ENCODE data around the gene TAGLN. TPM values are rescaled to one million over a fixed set of nuclear protein-coding genes. Genes with fewer than 3 reads are reported as not detected.

TAGLN gene
- total RNA-seq, 2 donors from 2014 or later = 8.7 to 9.6 TPM

- H3K27me3 Mint-ChIP-seq = no peaks in the 10 kb centered on the region
- H3K27ac Mint-ChIP-seq = peak overlapping the region; percentile 79
- H3K4me1 Mint-ChIP-seq = peaks cover 10% of the 10 kb centered on the region
- DNase-seq (no peak), ATAC-seq (no peak)
- no peaks in the 10 kb centered on the region for H3K9me3 ChIP-seq (ENCODE audit: control insufficient read depth, low read length, poor library complexity, severe bottlenecking)
- no peaks in the 10 kb centered on the region for H3K36me3 Mint-ChIP-seq (ENCODE audit: low read depth)
- H3K4me3 Mint-ChIP-seq = peak overlapping the region; percentile 0
Observed at GRCh38 chr11:117195258-117195657, 3.9 kb upstream of the TAGLN start.

- DNase-seq = no peak
- Mint-ChIP-seq H3K27ac (peak overlapping the region; percentile 79), H3K4me1 (peaks cover 10% of the 10 kb centered on the region), H3K36me3 (ENCODE audit: low read depth) (no peaks in the 10 kb centered on the region), H3K4me3 (peak overlapping the region; percentile 43), H3K27me3 (no peaks in the 10 kb centered on the region)
- no peak for ATAC-seq
- H3K9me3 ChIP-seq (ENCODE audit: control insufficient read depth, low read length, poor library complexity, severe bottlenecking) = no peaks in the 10 kb centered on the region
Observed at GRCh38 chr11:117195761-117196160, 3.4 kb upstream of the TAGLN start.

GRCh38 chr11:117197006-117197405 lies 2.2 kb upstream of the TAGLN start:
- Mint-ChIP-seq H3K27ac (peak overlapping the region; percentile 11), H3K4me1 (peaks cover 10% of the 10 kb centered on the region), H3K36me3 (ENCODE audit: low read depth) (no peaks in the 10 kb centered on the region), H3K27me3 (no peaks in the 10 kb centered on the region), H3K4me3 (no peak overlapping the region)
- H3K9me3 ChIP-seq (ENCODE audit: control insufficient read depth, low read length, poor library complexity, severe bottlenecking) = no peaks in the 10 kb centered on the region
- no peak for ATAC-seq
- DNase-seq = no peak

GRCh38 chr11:117197516-117198456 lies 1.4 kb upstream of the TAGLN start:
- Mint-ChIP-seq H3K27ac (peak overlapping the region; percentile 11), H3K4me1 (peaks cover 10% of the 10 kb centered on the region), H3K36me3 (ENCODE audit: low read depth) (no peaks in the 10 kb centered on the region), H3K27me3 (no peaks in the 10 kb centered on the region), H3K4me3 (no peak overlapping the region)
- ATAC-seq (no peak), DNase-seq (no peak)
- no peaks in the 10 kb centered on the region for H3K9me3 ChIP-seq (ENCODE audit: control insufficient read depth, low read length, poor library complexity, severe bottlenecking)

- H3K4me1 Mint-ChIP-seq = peaks cover 8% of the 10 kb centered on the region
- no peaks in the 10 kb centered on the region for H3K27me3 Mint-ChIP-seq
- no peak overlapping the region for H3K4me3 Mint-ChIP-seq
- H3K9me3 ChIP-seq (ENCODE audit: control insufficient read depth, low read length, poor library complexity, severe bottlenecking) = no peaks in the 10 kb centered on the region
- peak overlapping the region; percentile 27 for H3K27ac Mint-ChIP-seq
- ATAC-seq = no peak
- no peaks in the 10 kb centered on the region for H3K36me3 Mint-ChIP-seq (ENCODE audit: low read depth)
- DNase-seq = no peak
Observed at GRCh38 chr11:117198613-117199012, 557 bp upstream of the TAGLN start.

GRCh38 chr11:117199916-117200812 lies 994 bp downstream of the TAGLN start:
- ATAC-seq (no peak), DNase-seq (no peak)
- no peaks in the 10 kb centered on the region for H3K9me3 ChIP-seq (ENCODE audit: control insufficient read depth, low read length, poor library complexity, severe bottlenecking)
- H3K36me3 Mint-ChIP-seq (ENCODE audit: low read depth) = peaks cover 5% of the 10 kb centered on the region
- H3K27ac Mint-ChIP-seq = peak overlapping the region; percentile 37
- no peaks in the 10 kb centered on the region for H3K27me3 Mint-ChIP-seq
- H3K4me1 Mint-ChIP-seq = peaks cover 12% of the 10 kb centered on the region
- H3K4me3 Mint-ChIP-seq = peak overlapping the region; percentile 28

- H3K36me3 Mint-ChIP-seq (ENCODE audit: low read depth) = peaks cover 8% of the 10 kb centered on the region
- H3K9me3 ChIP-seq (ENCODE audit: control insufficient read depth, low read length, poor library complexity, severe bottlenecking) = no peaks in the 10 kb centered on the region
- no peaks in the 10 kb centered on the region for H3K27me3 Mint-ChIP-seq
- DNase-seq (no peak), ATAC-seq (no peak)
- H3K4me3 Mint-ChIP-seq = no peak overlapping the region
- peak overlapping the region; percentile 37 for H3K27ac Mint-ChIP-seq
- peaks cover 9% of the 10 kb centered on the region for H3K4me1 Mint-ChIP-seq
Observed at GRCh38 chr11:117200813-117201657, 1.9 kb downstream of the TAGLN start.

GRCh38 chr11:117201658-117202305 lies 2.6 kb downstream of the TAGLN start:
- H3K27ac Mint-ChIP-seq = no peak overlapping the region
- ATAC-seq = no peak

GRCh38 chr11:117202386-117203068 lies 3.4 kb downstream of the TAGLN start:
- peaks cover 7% of the 10 kb centered on the region for H3K4me1 Mint-ChIP-seq
- ATAC-seq = no peak
- H3K27me3 Mint-ChIP-seq = no peaks in the 10 kb centered on the region
- peaks cover 8% of the 10 kb centered on the region for H3K36me3 Mint-ChIP-seq (ENCODE audit: low read depth)
- H3K4me3 Mint-ChIP-seq = no peak overlapping the region
- H3K9me3 ChIP-seq (ENCODE audit: control insufficient read depth, low read length, poor library complexity, severe bottlenecking) = no peaks in the 10 kb centered on the region
- H3K27ac Mint-ChIP-seq = peak overlapping the region; percentile 77
- DNase-seq = no peak

More at GRCh38 chr11:117201658-117202305, 2.6 kb downstream of the TAGLN start:
- Mint-ChIP-seq H3K36me3 (ENCODE audit: low read depth) (peaks cover 8% of the 10 kb centered on the region), H3K4me1 (peaks cover 9% of the 10 kb centered on the region), H3K27me3 (no peaks in the 10 kb centered on the region), H3K4me3 (no peak overlapping the region)
- DNase-seq = no peak
- H3K9me3 ChIP-seq (ENCODE audit: control insufficient read depth, low read length, poor library complexity, severe bottlenecking) = no peaks in the 10 kb centered on the region

GRCh38 chr11:117203069-117203407 lies 3.9 kb downstream of the TAGLN start:
- H3K9me3 ChIP-seq (ENCODE audit: control insufficient read depth, low read length, poor library complexity, severe bottlenecking) = no peaks in the 10 kb centered on the region
- Mint-ChIP-seq H3K27ac (peak overlapping the region; percentile 77), H3K27me3 (no peaks in the 10 kb centered on the region), H3K36me3 (ENCODE audit: low read depth) (peaks cover 8% of the 10 kb centered on the region), H3K4me3 (no peak overlapping the region), H3K4me1 (peaks cover 7% of the 10 kb centered on the region)
- DNase-seq (no peak), ATAC-seq (peak; percentile 8)

- ATAC-seq (no peak), DNase-seq (no peak)
- H3K27ac Mint-ChIP-seq = peak overlapping the region; percentile 77
- H3K4me3 Mint-ChIP-seq = no peak overlapping the region
- peaks cover 10% of the 10 kb centered on the region for H3K36me3 Mint-ChIP-seq (ENCODE audit: low read depth)
- H3K27me3 Mint-ChIP-seq = no peaks in the 10 kb centered on the region
- H3K9me3 ChIP-seq (ENCODE audit: control insufficient read depth, low read length, poor library complexity, severe bottlenecking) = no peaks in the 10 kb centered on the region
- peaks cover 7% of the 10 kb centered on the region for H3K4me1 Mint-ChIP-seq
Observed at GRCh38 chr11:117204283-117205080, 5.3 kb downstream of the TAGLN start.
